HepG2 (cell line): Measurements from ENCODE around the gene PPFIA3. TPM values are rescaled to one million over a fixed set of nuclear protein-coding genes. Genes with fewer than 3 reads are reported as not detected.

Experiments used
- IRX3 ChIP-seq: sonication (generic); formaldehyde crosslinking; IDR thresholded peaks from 2 replicates; pipeline ENCODE4 v1.8.1; 2023; ENCODE audit warnings: mild to moderate bottlenecking, low read depth, missing genetic modification reagents, borderline replicate concordance
- MAFK ChIP-seq, 2 experiments: IDR thresholded peaks in 1 of 2; conservative IDR thresholded peaks in 1 of 2; 2 replicates each; pipeline ENCODE4 v1.6.1; 2011; ENCODE audit warnings: improper control_type of control experiment in 2 of 2, low read length in 2 of 2
- MIER2 ChIP-seq: IDR thresholded peaks from 2 replicates; pipeline ENCODE4 v1.6.1; 2016; ENCODE audit warnings: missing biosample characterization, missing genetic modification reagents
- RFX5 ChIP-seq: IDR thresholded peaks from 2 replicates; pipeline ENCODE4 v1.6.1; 2011; ENCODE audit warnings: low read depth, low read length, improper control_type of control experiment
- SKI ChIP-seq: fragments of 450-650 bp; IDR thresholded peaks from one replicate; pipeline ENCODE4 v1.6.1; 2018; ENCODE audit warnings: mild to moderate bottlenecking; ENCODE audit not compliant: partially characterized antibody
- SMAD3 ChIP-seq: sonication (generic); formaldehyde crosslinking; IDR thresholded peaks from 2 replicates; pipeline ENCODE4 v1.4.0; 2020; ENCODE audit warnings: missing genetic modification reagents
- SMARCC2 ChIP-seq: fragments of 450-650 bp; IDR thresholded peaks from 2 replicates; pipeline ENCODE4 v1.6.1; 2017; ENCODE audit warnings: antibody characterized with exemption, mild to moderate bottlenecking
- STAT5B ChIP-seq: sonication (generic); formaldehyde crosslinking; IDR thresholded peaks from 2 replicates; pipeline ENCODE4 v1.4.0; 2020; ENCODE audit warnings: missing genetic modification reagents
- YY1 ChIP-seq: IDR thresholded peaks from 2 replicates; pipeline ENCODE4 v1.6.1; 2011; ENCODE audit warnings: low read length, low read depth, moderate library complexity, mild to moderate bottlenecking; ENCODE audit not compliant: insufficient read depth, insufficient replicate concordance
- ZBTB7A ChIP-seq: sonication (generic); formaldehyde crosslinking; IDR thresholded peaks from 2 replicates; pipeline ENCODE4 v1.8.0; 2022; ENCODE audit warnings: mild to moderate bottlenecking, missing genetic modification reagents
- ZC3H13 ChIP-seq: sonication (generic); formaldehyde crosslinking; IDR thresholded peaks from 2 replicates; pipeline ENCODE4 v1.8.1; 2023; ENCODE audit warnings: mild to moderate bottlenecking, missing genetic modification reagents, moderate library complexity
- ZNF263 ChIP-seq: sonication (generic); formaldehyde crosslinking; IDR thresholded peaks from 2 replicates; pipeline ENCODE4 v1.4.0; 2020; ENCODE audit warnings: missing genetic modification reagents
- ZNF331 ChIP-seq: sonication (generic); formaldehyde crosslinking; IDR thresholded peaks from 2 replicates; pipeline ENCODE4 v1.4.0; 2020; ENCODE audit warnings: missing genetic modification reagents
- ZNF44 ChIP-seq: sonication (generic); formaldehyde crosslinking; IDR thresholded peaks from 2 replicates; pipeline ENCODE4 v1.5.1; 2020; ENCODE audit warnings: mild to moderate bottlenecking, missing genetic modification reagents
- ZNF451 ChIP-seq: sonication (generic); formaldehyde crosslinking; IDR thresholded peaks from 2 replicates; pipeline ENCODE4 v1.5.0; 2020; ENCODE audit warnings: mild to moderate bottlenecking, missing genetic modification reagents
- ZNF672 ChIP-seq: sonication (generic); formaldehyde crosslinking; IDR thresholded peaks from 2 replicates; pipeline ENCODE4 v1.8.1; 2022; ENCODE audit warnings: missing genetic modification reagents
- ZNF709 ChIP-seq: sonication (generic); formaldehyde crosslinking; IDR thresholded peaks from 2 replicates; pipeline ENCODE4 v1.5.0; 2020; ENCODE audit warnings: mild to moderate bottlenecking, missing genetic modification reagents
- ZNF737 ChIP-seq: sonication (generic); formaldehyde crosslinking; IDR thresholded peaks from 2 replicates; pipeline ENCODE4 v1.5.0; 2020; ENCODE audit warnings: missing genetic modification reagents, mild to moderate bottlenecking, borderline replicate concordance
- polyA plus RNA-seq, 8 experiments: library from polyadenylated mRNA; depleted of rRNA in 3 of 8; stranded (reverse) in 7 of 8; unstranded in 1 of 8; fragments of >200 nt; fragmentation: Illumina TruSeq in 4 of 8; extraction: Trizol in 4 of 8; gene quantifications; 2 replicates each; pipeline versions ENCODE4 v1.2.1 to v1.2.3, GENCODE V29; 2011 to 2016; ENCODE audit warnings: low read depth in 4 of 8, missing spikeins in 1 of 8, mixed read lengths in 1 of 8; ENCODE audit not compliant: insufficient read depth in 1 of 8
- total RNA-seq, 5 experiments: library from RNA; depleted of rRNA; stranded (reverse); fragments of >200 nt; fragmentation: Illumina TruSeq; extraction: Trizol; gene quantifications; 2 replicates each; pipeline ENCODE4 v1.2.3, GENCODE V29; 2016; ENCODE audit warnings: low read depth in 1 of 5
- TF ChIP-seq, protein P1 (sequence below): sonication (generic); formaldehyde crosslinking; IDR thresholded peaks from 2 replicates; pipeline ENCODE4 v1.4.0; 2020; ENCODE audit warnings: mild to moderate bottlenecking, missing genetic modification reagents
- TF ChIP-seq, protein P2 (sequence below): sonication (generic); formaldehyde crosslinking; IDR thresholded peaks from 2 replicates; pipeline ENCODE4 v1.4.0; 2020; ENCODE audit warnings: missing genetic modification reagents, borderline replicate concordance
- TF ChIP-seq, protein P3 (sequence below): sonication (generic); formaldehyde crosslinking; IDR thresholded peaks from 2 replicates; pipeline ENCODE4 v1.4.0; 2020; ENCODE audit warnings: missing genetic modification reagents, borderline replicate concordance
- TF ChIP-seq, protein P4 (sequence below): IDR thresholded peaks from 2 replicates; pipeline ENCODE4 v1.6.1; 2016; ENCODE audit warnings: missing compliant biosample characterization, missing genetic modification reagents, borderline replicate concordance

The PPFIA3 gene
- total and polyA plus RNA-seq, 2 of the 13 experiments (the other 11 are each of a cell fraction or from before 2014, with no cell fraction given), result 6.7 to 8.6 TPM

DNA sequence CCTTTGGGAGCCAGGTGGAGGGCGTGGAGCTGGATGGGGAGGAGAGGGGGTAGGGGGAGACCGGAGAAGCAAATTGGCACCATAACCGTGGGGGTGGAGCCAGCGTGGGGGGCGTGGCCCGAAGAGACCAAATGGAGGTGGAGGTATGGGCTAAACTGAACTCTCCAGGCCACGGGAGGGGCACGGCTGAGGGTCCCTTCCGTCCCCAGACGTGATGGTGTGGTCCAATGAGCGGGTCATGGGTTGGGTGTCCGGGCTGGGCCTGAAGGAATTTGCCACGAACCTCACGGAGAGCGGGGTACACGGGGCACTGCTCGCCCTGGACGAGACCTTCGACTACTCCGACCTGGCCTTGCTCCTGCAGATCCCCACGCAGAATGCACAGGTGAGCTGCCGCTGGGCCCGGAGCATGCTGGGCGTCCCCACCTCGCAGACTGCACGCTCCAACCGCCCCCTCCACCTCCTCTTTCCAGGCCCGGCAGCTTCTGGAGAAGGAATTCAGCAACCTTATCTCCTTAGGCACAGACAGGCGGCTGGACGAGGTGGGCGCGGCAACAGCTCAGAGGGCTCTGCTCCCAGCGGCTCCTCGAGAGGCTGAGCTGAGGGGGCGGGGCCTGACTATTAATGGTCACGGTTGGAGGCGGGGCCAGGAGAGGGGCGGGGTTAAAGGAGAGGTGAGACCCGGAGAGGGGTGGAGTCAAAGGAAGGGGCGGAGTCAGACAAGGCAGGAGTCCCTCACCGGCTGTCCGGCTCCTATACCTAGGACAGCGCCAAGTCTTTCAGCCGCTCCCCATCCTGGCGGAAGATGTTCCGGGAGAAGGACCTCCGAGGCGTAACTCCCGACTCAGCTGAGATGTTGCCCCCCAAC is 29.7 kb downstream of the PPFIA3 start (continued):
- TF ChIP-seq, protein P1, sequence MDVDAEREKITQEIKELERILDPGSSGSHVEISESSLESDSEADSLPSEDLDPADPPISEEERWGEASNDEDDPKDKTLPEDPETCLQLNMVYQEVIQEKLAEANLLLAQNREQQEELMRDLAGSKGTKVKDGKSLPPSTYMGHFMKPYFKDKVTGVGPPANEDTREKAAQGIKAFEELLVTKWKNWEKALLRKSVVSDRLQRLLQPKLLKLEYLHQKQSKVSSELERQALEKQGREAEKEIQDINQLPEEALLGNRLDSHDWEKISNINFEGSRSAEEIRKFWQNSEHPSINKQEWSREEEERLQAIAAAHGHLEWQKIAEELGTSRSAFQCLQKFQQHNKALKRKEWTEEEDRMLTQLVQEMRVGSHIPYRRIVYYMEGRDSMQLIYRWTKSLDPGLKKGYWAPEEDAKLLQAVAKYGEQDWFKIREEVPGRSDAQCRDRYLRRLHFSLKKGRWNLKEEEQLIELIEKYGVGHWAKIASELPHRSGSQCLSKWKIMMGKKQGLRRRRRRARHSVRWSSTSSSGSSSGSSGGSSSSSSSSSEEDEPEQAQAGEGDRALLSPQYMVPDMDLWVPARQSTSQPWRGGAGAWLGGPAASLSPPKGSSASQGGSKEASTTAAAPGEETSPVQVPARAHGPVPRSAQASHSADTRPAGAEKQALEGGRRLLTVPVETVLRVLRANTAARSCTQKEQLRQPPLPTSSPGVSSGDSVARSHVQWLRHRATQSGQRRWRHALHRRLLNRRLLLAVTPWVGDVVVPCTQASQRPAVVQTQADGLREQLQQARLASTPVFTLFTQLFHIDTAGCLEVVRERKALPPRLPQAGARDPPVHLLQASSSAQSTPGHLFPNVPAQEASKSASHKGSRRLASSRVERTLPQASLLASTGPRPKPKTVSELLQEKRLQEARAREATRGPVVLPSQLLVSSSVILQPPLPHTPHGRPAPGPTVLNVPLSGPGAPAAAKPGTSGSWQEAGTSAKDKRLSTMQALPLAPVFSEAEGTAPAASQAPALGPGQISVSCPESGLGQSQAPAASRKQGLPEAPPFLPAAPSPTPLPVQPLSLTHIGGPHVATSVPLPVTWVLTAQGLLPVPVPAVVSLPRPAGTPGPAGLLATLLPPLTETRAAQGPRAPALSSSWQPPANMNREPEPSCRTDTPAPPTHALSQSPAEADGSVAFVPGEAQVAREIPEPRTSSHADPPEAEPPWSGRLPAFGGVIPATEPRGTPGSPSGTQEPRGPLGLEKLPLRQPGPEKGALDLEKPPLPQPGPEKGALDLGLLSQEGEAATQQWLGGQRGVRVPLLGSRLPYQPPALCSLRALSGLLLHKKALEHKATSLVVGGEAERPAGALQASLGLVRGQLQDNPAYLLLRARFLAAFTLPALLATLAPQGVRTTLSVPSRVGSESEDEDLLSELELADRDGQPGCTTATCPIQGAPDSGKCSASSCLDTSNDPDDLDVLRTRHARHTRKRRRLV (CRISPR knock-in tag), result no peak
- TF ChIP-seq ZNF737 (CRISPR knock-in tag) (no peak), ZNF672 (CRISPR knock-in tag) (no peak), SMARCC2 (no peak), IRX3 (no peak), ZNF263 (CRISPR knock-in tag) (no peak), ZNF709 (CRISPR knock-in tag) (peak; percentile 77; the same call in 1 of the 2 replicates), ZBTB7A (CRISPR knock-in tag) (no peak), MAFK (conservative IDR thresholded peaks at IDR 0.05 in 1 of 2, IDR thresholded peaks at IDR 0.05 in 1 of 2; ENCODE audit: low read length in 2 of 2) (no peak), ZC3H13 (CRISPR knock-in tag) (peak; percentile 74; the same call in 1 of the 2 replicates), SKI (no peak), ZNF44 (CRISPR knock-in tag) (no peak), SMAD3 (CRISPR knock-in tag) (no peak), YY1 (no peak), RFX5 (no peak), STAT5B (CRISPR knock-in tag) (no peak), ZNF451 (CRISPR knock-in tag) (no peak), ZNF331 (no peak), MIER2 (CRISPR knock-in tag) (peak; percentile 82)
- TF ChIP-seq, protein P2, sequence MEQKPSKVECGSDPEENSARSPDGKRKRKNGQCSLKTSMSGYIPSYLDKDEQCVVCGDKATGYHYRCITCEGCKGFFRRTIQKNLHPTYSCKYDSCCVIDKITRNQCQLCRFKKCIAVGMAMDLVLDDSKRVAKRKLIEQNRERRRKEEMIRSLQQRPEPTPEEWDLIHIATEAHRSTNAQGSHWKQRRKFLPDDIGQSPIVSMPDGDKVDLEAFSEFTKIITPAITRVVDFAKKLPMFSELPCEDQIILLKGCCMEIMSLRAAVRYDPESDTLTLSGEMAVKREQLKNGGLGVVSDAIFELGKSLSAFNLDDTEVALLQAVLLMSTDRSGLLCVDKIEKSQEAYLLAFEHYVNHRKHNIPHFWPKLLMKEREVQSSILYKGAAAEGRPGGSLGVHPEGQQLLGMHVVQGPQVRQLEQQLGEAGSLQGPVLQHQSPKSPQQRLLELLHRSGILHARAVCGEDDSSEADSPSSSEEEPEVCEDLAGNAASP (CRISPR knock-in tag), result no peak
- TF ChIP-seq, protein P3, sequence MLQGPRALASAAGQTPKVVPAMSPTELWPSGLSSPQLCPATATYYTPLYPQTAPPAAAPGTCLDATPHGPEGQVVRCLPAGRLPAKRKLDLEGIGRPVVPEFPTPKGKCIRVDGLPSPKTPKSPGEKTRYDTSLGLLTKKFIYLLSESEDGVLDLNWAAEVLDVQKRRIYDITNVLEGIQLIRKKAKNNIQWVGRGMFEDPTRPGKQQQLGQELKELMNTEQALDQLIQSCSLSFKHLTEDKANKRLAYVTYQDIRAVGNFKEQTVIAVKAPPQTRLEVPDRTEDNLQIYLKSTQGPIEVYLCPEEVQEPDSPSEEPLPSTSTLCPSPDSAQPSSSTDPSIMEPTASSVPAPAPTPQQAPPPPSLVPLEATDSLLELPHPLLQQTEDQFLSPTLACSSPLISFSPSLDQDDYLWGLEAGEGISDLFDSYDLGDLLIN (CRISPR knock-in tag), result no peak
- TF ChIP-seq, protein P4, sequence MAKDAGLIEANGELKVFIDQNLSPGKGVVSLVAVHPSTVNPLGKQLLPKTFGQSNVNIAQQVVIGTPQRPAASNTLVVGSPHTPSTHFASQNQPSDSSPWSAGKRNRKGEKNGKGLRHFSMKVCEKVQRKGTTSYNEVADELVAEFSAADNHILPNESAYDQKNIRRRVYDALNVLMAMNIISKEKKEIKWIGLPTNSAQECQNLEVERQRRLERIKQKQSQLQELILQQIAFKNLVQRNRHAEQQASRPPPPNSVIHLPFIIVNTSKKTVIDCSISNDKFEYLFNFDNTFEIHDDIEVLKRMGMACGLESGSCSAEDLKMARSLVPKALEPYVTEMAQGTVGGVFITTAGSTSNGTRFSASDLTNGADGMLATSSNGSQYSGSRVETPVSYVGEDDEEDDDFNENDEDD, result no peak
